HCEC 1CT (cell line): ENCODE results near the gene PRDM11.

Experiments used
- DNase-seq: peaks from one replicate; pipeline ENCODE4 v3.0.0-alpha.2; 2017

The PRDM11 gene

GRCh38 chr11:45142241-45143055, 4.0 kb upstream of the PRDM11 start:
- peak; percentile 38 for DNase-seq

- no peak for DNase-seq
Measured at GRCh38 chr11:45143494-45143893, 2.9 kb upstream of the PRDM11 start.

GRCh38 chr11:45144126-45145082, 2.0 kb upstream of the PRDM11 start:
- no peak for DNase-seq

GRCh38 chr11:45145083-45145378, 1.4 kb upstream of the PRDM11 start:
- DNase-seq: no peak

- DNase-seq: no peak
Measured at GRCh38 chr11:45145379-45146071, 914 bp upstream of the PRDM11 start.

GRCh38 chr11:45147017-45147728, 734 bp downstream of the PRDM11 start:
- DNase-seq: peak; percentile 91

- no peak for DNase-seq
Measured at GRCh38 chr11:45147891-45148675, 1.6 kb downstream of the PRDM11 start.

GRCh38 chr11:45149483-45150056, 3.1 kb downstream of the PRDM11 start:
- no peak for DNase-seq

GRCh38 chr11:45150301-45150700, 3.9 kb downstream of the PRDM11 start:
- DNase-seq: no peak

- no peak for DNase-seq
Measured at GRCh38 chr11:45150943-45151342, 4.5 kb downstream of the PRDM11 start.

GRCh38 chr11:45151362-45151982, 5.0 kb downstream of the PRDM11 start:
- no peak for DNase-seq

- no peak for DNase-seq
Measured at GRCh38 chr11:45152740-45153595, 6.5 kb downstream of the PRDM11 start.

- DNase-seq: no peak
Measured at GRCh38 chr11:45154276-45154675, 7.8 kb downstream of the PRDM11 start.

- no peak for DNase-seq
Measured at GRCh38 chr11:45155058-45155551, 8.7 kb downstream of the PRDM11 start.

- no peak for DNase-seq
Measured at GRCh38 chr11:45155627-45156180, 9.3 kb downstream of the PRDM11 start.

- DNase-seq: no peak
Measured at GRCh38 chr11:45156201-45156600, 9.8 kb downstream of the PRDM11 start.

- no peak for DNase-seq
Measured at GRCh38 chr11:45156741-45157140, 10.3 kb downstream of the PRDM11 start.

- no peak for DNase-seq
Measured at GRCh38 chr11:45157247-45158209, 11.1 kb downstream of the PRDM11 start.
